ENCODE results near the gene MPV17. TPM values are rescaled to one million over a fixed set of nuclear protein-coding genes. Genes with fewer than 3 reads are reported as not detected.

The MPV17 gene
- total RNA-seq, 4 donors from 2014 or later = 56.8 to 88.7 (median 77.1) TPM

DNA sequence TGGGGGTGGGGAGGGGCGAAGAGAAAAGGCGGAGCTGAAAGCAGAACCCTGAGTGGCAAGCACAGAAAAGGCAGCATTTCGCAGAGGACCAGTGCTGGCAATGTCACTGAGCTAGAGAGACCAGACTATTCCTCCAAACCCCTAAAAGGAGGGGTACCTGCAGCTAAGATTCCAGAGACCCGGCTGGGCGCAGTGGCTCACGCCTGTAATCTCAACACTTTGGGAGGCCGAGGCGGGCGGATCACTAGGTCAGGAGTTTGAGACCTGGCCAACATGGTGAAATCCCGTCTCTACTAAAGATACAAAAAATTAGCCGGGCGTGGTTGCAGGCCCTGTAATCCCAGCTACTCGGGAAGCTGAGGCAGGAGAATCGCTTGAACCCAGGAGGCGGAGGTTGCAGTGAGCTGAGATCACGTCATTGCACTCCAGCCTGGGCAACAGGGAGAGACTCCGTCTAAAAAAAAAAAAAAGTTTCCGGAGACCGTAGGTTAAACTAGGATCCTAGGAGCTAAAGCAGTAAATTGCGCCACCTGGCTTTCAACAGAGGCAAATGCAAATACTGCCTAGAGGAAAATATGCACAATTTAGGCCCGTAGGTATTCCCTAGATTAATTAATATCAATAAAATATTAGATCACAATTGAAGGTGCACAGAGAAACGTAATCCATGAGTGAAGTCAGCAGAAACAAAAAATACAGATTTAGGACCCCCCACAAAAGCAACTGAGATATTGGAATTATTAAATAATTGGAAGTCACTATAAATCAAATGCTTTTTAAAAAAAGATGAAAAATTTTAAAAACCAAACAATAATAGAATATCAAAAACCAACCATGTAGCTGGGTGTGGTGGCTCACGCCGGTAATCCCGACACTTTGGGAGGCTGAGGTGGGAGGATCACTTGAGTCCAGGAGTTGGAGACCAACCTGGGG, 19.5 kb downstream of the MPV17 start:
- TF ChIP-seq, protein P1, sequence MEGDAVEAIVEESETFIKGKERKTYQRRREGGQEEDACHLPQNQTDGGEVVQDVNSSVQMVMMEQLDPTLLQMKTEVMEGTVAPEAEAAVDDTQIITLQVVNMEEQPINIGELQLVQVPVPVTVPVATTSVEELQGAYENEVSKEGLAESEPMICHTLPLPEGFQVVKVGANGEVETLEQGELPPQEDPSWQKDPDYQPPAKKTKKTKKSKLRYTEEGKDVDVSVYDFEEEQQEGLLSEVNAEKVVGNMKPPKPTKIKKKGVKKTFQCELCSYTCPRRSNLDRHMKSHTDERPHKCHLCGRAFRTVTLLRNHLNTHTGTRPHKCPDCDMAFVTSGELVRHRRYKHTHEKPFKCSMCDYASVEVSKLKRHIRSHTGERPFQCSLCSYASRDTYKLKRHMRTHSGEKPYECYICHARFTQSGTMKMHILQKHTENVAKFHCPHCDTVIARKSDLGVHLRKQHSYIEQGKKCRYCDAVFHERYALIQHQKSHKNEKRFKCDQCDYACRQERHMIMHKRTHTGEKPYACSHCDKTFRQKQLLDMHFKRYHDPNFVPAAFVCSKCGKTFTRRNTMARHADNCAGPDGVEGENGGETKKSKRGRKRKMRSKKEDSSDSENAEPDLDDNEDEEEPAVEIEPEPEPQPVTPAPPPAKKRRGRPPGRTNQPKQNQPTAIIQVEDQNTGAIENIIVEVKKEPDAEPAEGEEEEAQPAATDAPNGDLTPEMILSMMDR (IDR thresholded peaks at IDR 0.05; ENCODE audit: low read depth) = no peak

DNA sequence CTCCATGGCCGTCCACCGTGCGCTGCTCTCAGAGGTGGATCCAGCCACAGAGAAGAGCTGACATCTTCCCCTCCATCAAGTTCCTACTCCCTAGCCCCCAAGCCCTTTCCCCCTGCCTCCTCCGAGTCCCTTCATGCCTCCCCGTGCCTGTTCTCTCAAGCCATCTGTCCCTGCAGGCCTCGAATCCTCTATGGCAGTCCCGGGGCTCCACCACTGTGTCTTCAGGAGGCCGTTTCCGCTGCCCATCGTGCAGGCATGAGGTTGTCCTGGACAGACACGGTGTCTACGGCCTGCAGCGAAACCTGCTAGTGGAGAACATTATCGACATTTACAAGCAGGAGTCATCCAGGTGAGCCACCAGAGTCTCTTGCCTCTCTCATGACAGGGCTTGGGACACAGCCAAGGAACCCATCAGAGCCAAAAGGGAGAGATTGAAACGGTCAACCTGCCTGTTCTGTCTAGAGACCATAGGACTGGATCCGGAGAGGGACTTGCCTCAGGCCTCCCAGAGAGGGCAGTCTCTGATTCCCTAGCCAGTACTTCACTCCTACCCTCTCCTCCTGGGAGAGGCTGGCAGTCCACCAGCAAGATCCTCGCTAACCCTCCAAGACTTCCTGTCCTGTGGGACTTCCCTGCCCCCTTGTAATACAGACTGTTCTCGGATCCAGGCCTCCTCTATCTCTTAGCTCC, 24.4 kb downstream of the MPV17 start:
- TF ChIP-seq, protein P1 (IDR thresholded peaks at IDR 0.05; ENCODE audit: low read depth) = no peak

DNA sequence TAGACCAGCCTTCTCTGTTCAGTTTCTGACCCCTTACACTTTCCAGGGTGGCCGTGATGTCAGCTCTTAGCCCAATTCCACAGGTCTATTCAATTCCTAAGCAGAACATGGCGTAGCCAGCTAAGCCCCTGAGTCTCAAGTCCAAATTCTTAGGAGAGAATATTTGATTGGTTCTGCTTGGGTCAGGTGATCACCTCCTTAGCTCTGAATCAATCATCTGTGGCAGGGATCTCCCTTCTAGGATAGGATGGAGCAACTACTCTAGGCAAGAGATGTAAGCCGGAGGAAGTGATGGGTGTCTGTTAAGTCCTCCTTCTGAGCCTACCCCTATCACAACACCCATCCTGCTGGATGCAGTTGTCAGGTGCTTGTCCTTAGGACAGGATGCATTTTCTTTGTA, 25.7 kb downstream of the MPV17 start:
- TF ChIP-seq, protein P1 (IDR thresholded peaks at IDR 0.05; ENCODE audit: low read depth) = no peak

DNA sequence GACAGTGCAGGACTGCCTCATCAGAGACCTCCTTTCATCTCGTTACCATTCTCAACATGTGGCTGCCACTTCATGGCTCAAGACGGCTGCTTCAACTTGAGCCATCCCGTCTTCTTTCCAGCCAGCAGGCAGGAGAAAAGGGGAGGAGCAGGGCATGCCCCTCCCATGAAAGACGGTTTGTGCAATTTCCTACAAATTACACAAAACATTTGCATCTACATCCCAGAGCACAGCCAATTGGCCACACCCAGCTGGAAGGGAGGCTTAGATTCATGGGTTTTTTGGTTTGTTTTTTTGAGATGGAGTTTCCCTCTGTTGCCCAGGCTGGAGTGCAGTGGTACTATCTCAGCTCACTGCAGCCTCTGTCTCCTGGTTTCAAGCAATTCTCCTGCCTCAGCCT, 26.4 kb downstream of the MPV17 start:
- TF ChIP-seq, protein P1 (IDR thresholded peaks at IDR 0.05; ENCODE audit: low read depth) = no peak

DNA sequence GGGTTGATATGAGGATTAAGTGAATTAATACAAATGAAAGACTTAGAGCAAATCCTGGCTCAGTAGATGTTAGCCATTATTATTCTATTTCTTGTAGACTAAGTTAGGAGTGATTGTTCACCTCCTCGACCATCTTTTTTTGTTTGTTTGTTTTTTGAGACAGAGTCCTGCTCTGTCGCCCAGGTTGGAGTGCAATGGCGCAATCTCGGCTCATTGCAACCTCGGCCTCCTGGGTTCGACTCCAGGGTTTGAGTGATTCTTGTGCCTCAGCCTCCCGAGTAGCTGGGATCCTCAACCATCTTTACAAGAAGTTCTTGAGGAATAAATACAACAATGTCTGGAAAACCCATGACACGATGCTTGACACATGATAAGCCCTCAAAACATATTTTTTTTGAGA, 28.0 kb downstream of the MPV17 start:
- TF ChIP-seq, protein P1 (IDR thresholded peaks at IDR 0.05; ENCODE audit: low read depth) = no peak

DNA sequence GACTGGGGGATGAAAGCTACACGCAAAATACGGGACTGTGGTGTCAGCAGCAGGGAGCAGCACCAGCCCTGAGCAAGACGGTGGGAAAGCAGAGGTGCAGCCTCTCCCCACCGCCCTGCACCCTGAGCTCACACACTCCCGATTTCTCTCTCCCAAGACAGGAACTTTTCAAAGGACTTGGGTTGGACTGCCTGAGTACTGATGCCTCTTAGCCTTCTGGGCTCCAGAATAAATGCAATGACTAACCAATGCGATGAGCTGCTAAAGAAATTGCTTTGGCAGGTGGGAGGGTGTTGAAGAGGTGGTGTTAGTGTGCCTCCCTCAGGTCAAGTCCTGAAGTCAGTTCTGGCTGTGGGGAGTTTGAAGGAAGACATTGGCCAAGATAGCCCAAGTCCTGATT, 31.0 kb downstream of the MPV17 start:
- TF ChIP-seq, protein P1 (IDR thresholded peaks at IDR 0.05; ENCODE audit: low read depth) = no peak

DNA sequence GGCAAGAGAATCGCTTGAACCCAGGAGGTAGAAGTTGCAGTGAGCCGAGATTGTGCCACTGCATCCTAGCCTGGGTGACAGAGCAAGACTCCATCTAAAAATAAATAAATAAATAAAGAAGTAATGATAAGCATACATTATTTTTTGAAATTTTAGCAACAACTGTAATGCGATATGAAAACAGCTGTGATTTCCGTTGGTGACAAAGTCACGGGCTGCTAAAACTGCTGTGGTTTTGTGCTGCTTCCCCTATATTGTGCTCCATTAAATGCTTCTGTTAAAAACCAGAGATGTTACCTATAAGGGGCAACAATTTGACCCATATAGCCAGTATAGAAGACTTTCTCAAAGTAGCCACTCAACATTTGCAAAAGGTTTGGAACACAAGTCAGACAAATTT, 32.3 kb downstream of the MPV17 start:
- TF ChIP-seq, protein P1 (IDR thresholded peaks at IDR 0.05; ENCODE audit: low read depth) = no peak

All from subcutaneous adipose tissue (tissue), 4 donors.